B cell (primary cell): ENCODE measurements around the gene SRCAP. TPM values are rescaled to one million over a fixed set of nuclear protein-coding genes. Genes with fewer than 3 reads are reported as not detected.

Experiments used
- ATAC-seq: fragments of 200-7000 bp; cut with Tn5 transposase; one replicate; pipeline ENCODE4 v1.10.0; 2021; ENCODE audit warnings: low read depth, mild to moderate bottlenecking, moderate number of reproducible peaks, moderate library complexity
- CTCF ChIA-PET: fragments of 350-600 bp; sonication (Branson Sonifier 250); formaldehyde crosslinking; loops from one replicate; lab custom pipeline; 2021; ENCODE audit warnings: antibody characterized with exemption, inconsistent platforms; lab: Charles Lee
- POLR2A ChIA-PET: fragments of 350-600 bp; sonication (Branson Sonifier 250); formaldehyde crosslinking; loops from one replicate; lab custom pipeline; 2021; ENCODE audit warnings: antibody characterized with exemption; lab: Charles Lee
- DNase-seq: peaks from one replicate; pipeline ENCODE4 v3.0.0; 2013
- H2AFZ ChIP-seq: 2 replicates; pipeline ENCODE4 v1.6.1; 2012; ENCODE audit warnings: mild to moderate bottlenecking, low read depth, low read length; ENCODE audit not compliant: insufficient read depth, poor library complexity, severe bottlenecking
- H3K27ac ChIP-seq, 2 donors: 1 replicate in 1 of 2; 2 replicates in 1 of 2; pipeline ENCODE4 v1.5.1; 2012 to 2013; ENCODE audit warnings: low read length in 2 of 2, mild to moderate bottlenecking in 2 of 2, moderate library complexity in 1 of 2
- H3K27me3 ChIP-seq, 4 experiments: fragments of 200-600 bp in 1 of 4; sonication (generic) in 1 of 4; replicated peaks in 1 of 4; 1 replicate in 2 of 4; 2 replicates in 2 of 4; pipeline versions ENCODE4 v1.6.1 to v1.7.0; 2013 to 2016; ENCODE audit warnings: low read length in 3 of 4, mild to moderate bottlenecking in 2 of 4, mixed read lengths in 1 of 4, moderate library complexity in 1 of 4; ENCODE audit not compliant: insufficient read depth in 4 of 4, control insufficient read depth in 3 of 4; ENCODE audit errors: control extremely low read depth in 1 of 4
- H3K36me3 ChIP-seq, 2 experiments: replicated peaks in 1 of 2; 1 replicate in 1 of 2; 2 replicates in 1 of 2; pipeline versions ENCODE4 v1.6.1 to v1.7.1; 2013; ENCODE audit warnings: low read length in 1 of 2; ENCODE audit not compliant: insufficient read depth in 2 of 2, control insufficient read depth in 1 of 2; ENCODE audit errors: control extremely low read depth in 1 of 2, extremely low read depth in 1 of 2
- H3K4me1 ChIP-seq, 2 donors: fragments of 200-600 bp in 1 of 2; sonication (generic) in 1 of 2; 1 replicate in 1 of 2; 2 replicates in 1 of 2; pipeline versions ENCODE4 v1.5.1 to v1.6.1; 2013 to 2017; ENCODE audit warnings: low read length in 2 of 2; ENCODE audit not compliant: control insufficient read depth in 2 of 2, insufficient read depth in 2 of 2
- H3K4me2 ChIP-seq: replicated peaks from 2 replicates; pipeline ENCODE3; 2012; ENCODE audit warnings: mild to moderate bottlenecking, low read depth, low read length; ENCODE audit not compliant: poor library complexity, severe bottlenecking
- H3K4me3 ChIP-seq, 5 experiments: fragments of 200-600 bp in 1 of 5; sonication (generic) in 1 of 5; 1 replicate in 3 of 5; 2 replicates in 2 of 5; pipeline versions ENCODE4 v1.5.1 to v1.7.0; 2011 to 2016; ENCODE audit warnings: low read length in 4 of 5, mild to moderate bottlenecking in 4 of 5, low read depth in 2 of 5, control low read depth in 1 of 5, moderate library complexity in 1 of 5; ENCODE audit not compliant: insufficient read depth in 1 of 5; ENCODE audit errors: control extremely low read depth in 1 of 5, extremely low read depth in 1 of 5
- H3K79me2 ChIP-seq: fragments of 200-600 bp; sonication (generic); one replicate; pipeline ENCODE4 v1.6.0; 2016; ENCODE audit warnings: low read length; ENCODE audit not compliant: control insufficient read depth, insufficient read depth
- H3K9ac ChIP-seq: fragments of 200-600 bp; sonication (generic); 2 replicates; pipeline ENCODE4 v1.6.1; 2017; ENCODE audit warnings: mild to moderate bottlenecking, low read length, moderate library complexity
- H3K9me3 ChIP-seq, 3 donors: one replicate each; pipeline versions ENCODE4 v1.6.1 to v1.7.1; 2013; ENCODE audit warnings: low read length in 2 of 3; ENCODE audit not compliant: control insufficient read depth in 2 of 3, insufficient read depth in 1 of 3; ENCODE audit errors: control extremely low read depth in 1 of 3
- H4K20me1 ChIP-seq: 2 replicates; pipeline ENCODE4 v1.6.0; 2012; ENCODE audit warnings: mild to moderate bottlenecking, low read length; ENCODE audit not compliant: insufficient read depth, control insufficient read depth, poor library complexity, severe bottlenecking
- H3K27ac Mint-ChIP-seq: one replicate; pipeline ENCODE4 v1.8.0; 2021; ENCODE audit warnings: mixed read lengths
- H3K27me3 Mint-ChIP-seq: one replicate; pipeline ENCODE4 v1.8.0; 2021; ENCODE audit warnings: mixed read lengths
- H3K4me1 Mint-ChIP-seq: one replicate; pipeline ENCODE4 v1.8.0; 2021; ENCODE audit warnings: mixed read lengths
- H3K4me3 Mint-ChIP-seq: one replicate; pipeline ENCODE4 v1.8.0; 2021; ENCODE audit warnings: mixed read lengths
- H3K9me3 Mint-ChIP-seq: one replicate; pipeline ENCODE4 v1.8.0; 2022; ENCODE audit warnings: mixed read lengths; ENCODE audit not compliant: insufficient read depth
- EZH2 ChIP-seq: IDR thresholded peaks from 2 replicates; pipeline ENCODE4 v1.6.1; 2012; ENCODE audit warnings: borderline replicate concordance, low read depth, mild to moderate bottlenecking, moderate library complexity, low read length; ENCODE audit not compliant: insufficient read depth, poor library complexity, severe bottlenecking
- WGBS: methylation state at CpG from one replicate; pipeline ENCODE4 v1.1.5; 2013; ENCODE audit warnings: missing lambda C conversion rate; ENCODE audit not compliant: insufficient coverage; 5-methylcytosine and 5-hydroxymethylcytosine counted together
- intact Hi-C: fragments of 100-400 bp; cut with micrococcal nuclease; formaldehyde crosslinking; loops from one replicate; pipeline ENCODE4 v1.10.0; 2022
- polyA plus RNA-seq: library from polyadenylated mRNA; depleted of rRNA; stranded (reverse); fragments of >200 nt; gene quantifications from 2 replicates; pipeline ENCODE4 v1.2.3, GENCODE V29; 2012
- total RNA-seq, 2 donors: library from RNA; stranded (reverse); fragments of 120-200 nt in 1 of 2; gene quantifications; 1 replicate in 1 of 2; 2 replicates in 1 of 2; pipeline versions ENCODE4 v1.2.3 to v1.2.4, GENCODE V29; 2013 to 2022
- TF ChIP-seq, protein P1 (sequence below): fragments of 200-600 bp; IDR thresholded peaks from one replicate; pipeline ENCODE4 v1.8.0; 2022; ENCODE audit warnings: antibody characterized with exemption, mild to moderate bottlenecking

The SRCAP gene
- total and polyA plus RNA-seq, 2 donors (not counting 1 experiment from before 2014, with no cell fraction given), result 20.9 to 145 TPM

DNA sequence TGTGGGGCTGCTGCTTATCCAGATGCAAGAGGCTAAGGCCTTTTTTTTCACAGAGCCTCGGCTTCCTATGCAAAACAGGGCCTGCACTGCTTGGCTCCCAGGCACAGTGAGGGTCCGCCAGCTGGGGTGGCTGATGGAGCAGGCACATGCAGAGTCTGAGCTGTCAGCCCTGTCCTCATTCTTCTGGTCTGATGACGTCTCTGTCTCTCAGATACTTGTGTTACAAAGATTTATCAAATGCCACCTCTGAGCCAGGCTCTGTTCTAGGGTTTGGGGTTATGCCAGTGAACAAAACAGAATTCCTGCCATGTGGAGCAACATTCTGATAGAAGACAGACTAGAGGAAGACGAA is 67.9 kb downstream of the SRCAP start:
- Histone ChIP-seq H3K4me3 (no peak overlapping the region), H3K27ac (no peak overlapping the region), H3K79me2 (peaks cover 30% of the 10 kb centered on the region), H3K9me3 (no peaks in the 10 kb centered on the region), H4K20me1 (peaks cover 65% of the 10 kb centered on the region), H3K4me2 (no peak overlapping the region), H3K36me3 (peaks cover 0 to 78% of the 10 kb centered on the region in 2 experiments), H3K4me1 (peaks cover 12 to 33% of the 10 kb centered on the region in 2 donors), H3K9ac (no peak overlapping the region), H3K27me3 (no peaks in the 10 kb centered on the region), H2AFZ (no peak overlapping the region)
- POLR2A ChIA-PET, result no interaction called here
- no peak for ATAC-seq
- H3K4me3 Mint-ChIP-seq, result no peak overlapping the region
- CTCF ChIA-PET, result interaction anchor here (0.6 kb wide), 1 partner anchor 68 kb away, joined by 3 read pairs; the partner anchor contains the start of gene SRCAP
- peaks cover 38% of the 10 kb centered on the region for H3K4me1 Mint-ChIP-seq
- DNase-seq, result no peak
- WGBS, result 92% methylated on average over 4 of the region's 4 CpGs
- intact Hi-C loops, result no loop called here
- H3K27me3 Mint-ChIP-seq, result no peaks in the 10 kb centered on the region
- no peak for TF ChIP-seq EZH2
- TF ChIP-seq, protein P1, sequence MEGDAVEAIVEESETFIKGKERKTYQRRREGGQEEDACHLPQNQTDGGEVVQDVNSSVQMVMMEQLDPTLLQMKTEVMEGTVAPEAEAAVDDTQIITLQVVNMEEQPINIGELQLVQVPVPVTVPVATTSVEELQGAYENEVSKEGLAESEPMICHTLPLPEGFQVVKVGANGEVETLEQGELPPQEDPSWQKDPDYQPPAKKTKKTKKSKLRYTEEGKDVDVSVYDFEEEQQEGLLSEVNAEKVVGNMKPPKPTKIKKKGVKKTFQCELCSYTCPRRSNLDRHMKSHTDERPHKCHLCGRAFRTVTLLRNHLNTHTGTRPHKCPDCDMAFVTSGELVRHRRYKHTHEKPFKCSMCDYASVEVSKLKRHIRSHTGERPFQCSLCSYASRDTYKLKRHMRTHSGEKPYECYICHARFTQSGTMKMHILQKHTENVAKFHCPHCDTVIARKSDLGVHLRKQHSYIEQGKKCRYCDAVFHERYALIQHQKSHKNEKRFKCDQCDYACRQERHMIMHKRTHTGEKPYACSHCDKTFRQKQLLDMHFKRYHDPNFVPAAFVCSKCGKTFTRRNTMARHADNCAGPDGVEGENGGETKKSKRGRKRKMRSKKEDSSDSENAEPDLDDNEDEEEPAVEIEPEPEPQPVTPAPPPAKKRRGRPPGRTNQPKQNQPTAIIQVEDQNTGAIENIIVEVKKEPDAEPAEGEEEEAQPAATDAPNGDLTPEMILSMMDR, result no peak
- no peaks in the 10 kb centered on the region for H3K9me3 Mint-ChIP-seq
- no peak overlapping the region for H3K27ac Mint-ChIP-seq

DNA sequence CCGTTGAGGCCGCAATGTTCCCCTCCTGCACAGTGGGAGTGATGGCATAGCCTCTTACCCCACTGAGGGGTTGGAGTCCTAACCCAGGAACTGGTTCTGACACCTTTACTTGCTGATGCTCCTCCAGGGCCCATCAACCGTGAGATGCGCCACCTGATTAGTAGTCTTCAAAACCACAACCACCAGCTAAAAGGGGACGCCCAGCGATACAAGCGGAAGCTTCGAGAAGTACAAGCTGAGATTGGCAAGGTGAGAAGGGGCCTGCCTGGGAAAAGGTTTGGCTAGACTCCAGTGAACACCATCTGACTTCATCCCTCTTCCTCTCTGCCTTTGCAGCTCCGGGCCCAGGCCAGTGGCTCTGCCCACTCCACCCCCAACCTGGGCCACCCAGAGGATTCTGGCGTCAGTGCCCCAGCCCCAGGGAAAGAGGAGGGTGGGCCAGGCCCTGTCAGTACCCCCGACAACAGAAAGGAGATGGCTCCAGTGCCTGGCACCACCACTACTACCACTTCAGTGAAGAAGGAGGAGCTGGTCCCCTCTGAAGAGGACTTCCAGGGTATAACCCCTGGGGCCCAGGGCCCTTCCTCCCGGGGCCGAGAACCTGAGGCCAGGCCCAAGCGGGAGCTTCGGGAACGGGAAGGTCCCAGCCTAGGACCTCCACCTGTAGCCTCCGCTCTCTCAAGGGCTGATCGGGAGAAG is 68.9 kb downstream of the SRCAP start:
- intact Hi-C loops, result no loop called here
- DNase-seq, result peak; percentile 69
- 93% methylated on average over 10 of the region's 18 CpGs for WGBS
- no peak overlapping the region for H3K27ac ChIP-seq
- H3K9me3 ChIP-seq, result no peaks in the 10 kb centered on the region
- peaks cover 8 to 28% of the 10 kb centered on the region in 2 donors for H3K4me1 ChIP-seq
- H3K4me3 ChIP-seq, result no peak overlapping the region
- peak; percentile 76 for ATAC-seq
- Mint-ChIP-seq H3K4me3 (no peak overlapping the region), H3K27ac (peak overlapping the region; percentile 69), H3K4me1 (peaks cover 30% of the 10 kb centered on the region), H3K9me3 (no peaks in the 10 kb centered on the region), H3K27me3 (no peaks in the 10 kb centered on the region)
- ChIA-PET CTCF (interaction anchor here (0.6 kb wide), 1 partner anchor 69 kb away, joined by 3 read pairs; the partner anchor contains the start of gene SRCAP), POLR2A (no interaction called here)
- H3K4me2 ChIP-seq, result peak overlapping the region; percentile 17
- H3K36me3 ChIP-seq, result peaks cover 0 to 87% of the 10 kb centered on the region in 2 experiments
- no peak overlapping the region for H2AFZ ChIP-seq
- TF ChIP-seq, protein P1, result no peak
- peaks cover 20% of the 10 kb centered on the region for H3K79me2 ChIP-seq
- H4K20me1 ChIP-seq, result peaks cover 60% of the 10 kb centered on the region
- no peaks in the 10 kb centered on the region for H3K27me3 ChIP-seq
- H3K9ac ChIP-seq, result no peak overlapping the region
